Lower lobe of right lung (tissue), 2 donors: Measurements from ENCODE around the gene SYNDIG1. TPM values are rescaled to one million over a fixed set of nuclear protein-coding genes. Genes with fewer than 3 reads are reported as not detected.

Experiments used
- ATAC-seq, 2 donors: fragments of 200-7000 bp; cut with Tn5 transposase; one replicate each; pipeline ENCODE4 v1.9.1; 2020 to 2022; ENCODE audit warnings: mild to moderate bottlenecking in 2 of 2, moderate library complexity in 2 of 2
- DNase-seq: peaks from one replicate; pipeline ENCODE4 v3.0.0-alpha.2; 2020
- H3K27ac ChIP-seq: fragments of 200-600 bp; one replicate; pipeline ENCODE4 v1.8.0; 2022
- H3K27me3 ChIP-seq: fragments of 200-600 bp; one replicate; pipeline ENCODE4 v1.8.0; 2022; ENCODE audit warnings: low read depth
- H3K36me3 ChIP-seq: fragments of 200-600 bp; one replicate; pipeline ENCODE4 v1.8.0; 2022; ENCODE audit warnings: mild to moderate bottlenecking
- H3K4me1 ChIP-seq: fragments of 200-600 bp; one replicate; pipeline ENCODE4 v1.8.0; 2022
- H3K4me3 ChIP-seq: fragments of 200-600 bp; one replicate; pipeline ENCODE4 v1.8.0; 2022; ENCODE audit warnings: mild to moderate bottlenecking
- H3K9me3 ChIP-seq: fragments of 200-600 bp; one replicate; pipeline ENCODE4 v1.8.0; 2022
- intact Hi-C: fragments of 100-400 bp; cut with DNase I; formaldehyde crosslinking; loops from one replicate; pipeline ENCODE4 v1.11.0; 2022
- total RNA-seq: library from RNA; stranded (reverse); fragmentation: NEBNext Ultra II Directional; extraction: Animal tissue kit (Norgen Biotek cat#: 25700); gene quantifications from one replicate; pipeline ENCODE4 v1.2.1, GENCODE V29; 2021
- TF ChIP-seq, protein P1 (sequence below): fragments of 200-600 bp; IDR thresholded peaks from one replicate; pipeline ENCODE4 v1.8.0; 2022; ENCODE audit warnings: antibody characterized with exemption, mild to moderate bottlenecking
- donor health status: DM: no; HTN: yes; CAD: no; lungs with severe emphysema.

The SYNDIG1 gene
- total RNA-seq, 1 donor from 2014 or later = 0.15 TPM

DNA sequence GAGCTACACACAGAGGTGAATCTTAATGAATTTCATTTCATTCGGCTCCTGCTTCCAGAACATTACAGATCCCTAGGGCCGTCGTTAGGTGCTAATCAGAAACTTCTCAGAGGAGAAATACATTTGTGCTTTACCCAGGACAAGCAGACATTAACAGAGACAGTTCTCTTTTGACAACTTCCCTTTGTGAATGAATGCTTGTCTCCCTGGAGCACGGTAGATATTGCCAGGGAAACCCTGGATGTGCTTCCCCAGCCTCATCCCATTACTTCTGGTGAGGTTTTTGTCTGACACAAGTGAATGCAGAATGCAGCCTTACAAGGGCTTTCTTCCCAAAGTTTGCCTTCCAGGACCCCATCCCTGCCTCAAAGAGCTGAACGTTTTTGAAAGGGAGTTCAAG, 105.4 kb downstream of the SYNDIG1 start:
- Histone ChIP-seq H3K36me3 (no peaks in the 10 kb centered on the region), H3K4me3 (no peak overlapping the region), H3K4me1 (no peaks in the 10 kb centered on the region), H3K27me3 (no peaks in the 10 kb centered on the region), H3K27ac (no peak overlapping the region), H3K9me3 (no peaks in the 10 kb centered on the region)
- DNase-seq = no peak
- TF ChIP-seq, protein P1, sequence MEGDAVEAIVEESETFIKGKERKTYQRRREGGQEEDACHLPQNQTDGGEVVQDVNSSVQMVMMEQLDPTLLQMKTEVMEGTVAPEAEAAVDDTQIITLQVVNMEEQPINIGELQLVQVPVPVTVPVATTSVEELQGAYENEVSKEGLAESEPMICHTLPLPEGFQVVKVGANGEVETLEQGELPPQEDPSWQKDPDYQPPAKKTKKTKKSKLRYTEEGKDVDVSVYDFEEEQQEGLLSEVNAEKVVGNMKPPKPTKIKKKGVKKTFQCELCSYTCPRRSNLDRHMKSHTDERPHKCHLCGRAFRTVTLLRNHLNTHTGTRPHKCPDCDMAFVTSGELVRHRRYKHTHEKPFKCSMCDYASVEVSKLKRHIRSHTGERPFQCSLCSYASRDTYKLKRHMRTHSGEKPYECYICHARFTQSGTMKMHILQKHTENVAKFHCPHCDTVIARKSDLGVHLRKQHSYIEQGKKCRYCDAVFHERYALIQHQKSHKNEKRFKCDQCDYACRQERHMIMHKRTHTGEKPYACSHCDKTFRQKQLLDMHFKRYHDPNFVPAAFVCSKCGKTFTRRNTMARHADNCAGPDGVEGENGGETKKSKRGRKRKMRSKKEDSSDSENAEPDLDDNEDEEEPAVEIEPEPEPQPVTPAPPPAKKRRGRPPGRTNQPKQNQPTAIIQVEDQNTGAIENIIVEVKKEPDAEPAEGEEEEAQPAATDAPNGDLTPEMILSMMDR = no peak
- ATAC-seq = no peak
- intact Hi-C loops = no loop called here

DNA sequence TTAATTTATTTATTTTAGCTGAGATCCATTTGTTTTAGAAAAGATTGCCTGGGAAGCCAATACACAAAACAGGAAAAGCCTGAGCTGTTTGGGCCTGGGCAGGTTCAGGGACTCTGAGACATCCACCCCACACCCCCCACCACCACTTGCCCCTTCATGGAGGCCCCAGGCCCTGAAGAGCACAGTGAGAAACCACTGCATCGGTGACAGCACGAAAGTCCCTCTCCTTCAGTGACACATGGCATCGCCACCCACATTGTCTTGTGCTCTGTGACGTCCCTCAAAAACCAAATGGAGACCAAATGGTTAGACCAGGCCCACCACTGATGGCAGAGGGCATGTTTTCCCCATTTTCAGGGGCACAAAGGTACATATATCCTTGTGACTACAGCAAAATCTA, 106.4 kb downstream of the SYNDIG1 start:
- no peaks in the 10 kb centered on the region for H3K27me3 ChIP-seq
- H3K9me3 ChIP-seq = no peaks in the 10 kb centered on the region
- intact Hi-C loops = no loop called here
- no peak overlapping the region for H3K4me3 ChIP-seq
- ATAC-seq (no peak), DNase-seq (no peak)
- TF ChIP-seq, protein P1 = no peak
- H3K4me1 ChIP-seq = no peaks in the 10 kb centered on the region
- no peak overlapping the region for H3K27ac ChIP-seq
- H3K36me3 ChIP-seq = no peaks in the 10 kb centered on the region

DNA sequence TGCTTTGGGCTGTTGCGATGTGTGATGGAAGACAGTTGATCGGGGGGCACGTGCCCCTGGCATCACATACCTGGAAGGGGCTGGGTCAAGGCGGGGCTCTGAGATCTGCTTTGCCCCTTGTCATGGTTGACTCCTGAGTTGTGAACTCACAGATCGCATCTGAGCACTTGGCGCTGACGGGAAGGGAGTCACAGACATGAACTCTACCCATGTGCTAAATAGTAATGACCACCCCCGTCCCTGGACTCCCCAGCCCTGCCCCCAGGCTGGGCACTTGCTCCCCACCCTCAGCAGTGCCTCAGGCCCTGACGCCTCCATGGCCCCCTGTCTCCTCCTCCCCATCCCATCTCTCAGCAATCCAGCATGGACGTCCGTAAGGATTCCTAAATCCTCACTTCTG, 107.0 kb downstream of the SYNDIG1 start:
- ATAC-seq = no peak
- no peaks in the 10 kb centered on the region for H3K4me1 ChIP-seq
- no peak for DNase-seq
- no peaks in the 10 kb centered on the region for H3K36me3 ChIP-seq
- H3K27me3 ChIP-seq = no peaks in the 10 kb centered on the region
- no peak overlapping the region for H3K4me3 ChIP-seq
- H3K9me3 ChIP-seq = no peaks in the 10 kb centered on the region
- TF ChIP-seq, protein P1 = no peak
- H3K27ac ChIP-seq = no peak overlapping the region
- intact Hi-C loops = no loop called here

DNA sequence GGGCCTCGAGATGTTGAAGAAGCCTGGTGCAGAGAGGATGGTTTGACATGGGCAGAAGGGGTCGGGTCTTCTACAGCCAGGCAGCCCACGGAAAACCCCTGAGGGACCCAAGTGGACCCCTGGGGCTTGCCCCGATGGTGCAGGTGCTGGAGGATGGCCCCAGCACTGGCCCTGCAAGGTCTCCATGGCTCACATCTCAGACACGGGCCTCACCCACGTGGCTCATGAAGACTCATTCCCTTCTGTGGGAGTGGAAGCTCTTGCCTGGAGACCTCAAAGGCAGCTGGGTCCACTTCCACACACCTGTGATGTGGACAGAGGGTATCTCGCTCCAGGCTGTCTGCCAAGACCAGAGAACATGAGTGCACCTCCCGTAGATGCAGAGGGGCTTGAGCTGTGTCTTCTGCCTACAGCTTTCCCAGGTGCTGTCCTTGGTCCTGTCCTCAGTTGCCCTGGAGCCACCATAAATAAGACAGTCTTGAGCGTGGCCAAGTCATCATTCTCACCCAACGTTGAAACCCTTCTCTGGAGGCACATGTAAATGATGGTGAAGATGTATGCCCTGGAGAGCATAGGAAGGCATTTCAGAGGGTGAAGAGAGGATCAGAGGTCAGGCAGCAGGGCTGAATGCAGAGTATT, 108.0 kb downstream of the SYNDIG1 start:
- TF ChIP-seq, protein P1 = no peak
- H3K27me3 ChIP-seq = no peaks in the 10 kb centered on the region
- no peaks in the 10 kb centered on the region for H3K9me3 ChIP-seq
- DNase-seq = no peak
- intact Hi-C loops = no loop called here
- no peaks in the 10 kb centered on the region for H3K4me1 ChIP-seq
- H3K36me3 ChIP-seq = no peaks in the 10 kb centered on the region
- H3K27ac ChIP-seq = no peak overlapping the region
- no peak overlapping the region for H3K4me3 ChIP-seq
- no peak for ATAC-seq

DNA sequence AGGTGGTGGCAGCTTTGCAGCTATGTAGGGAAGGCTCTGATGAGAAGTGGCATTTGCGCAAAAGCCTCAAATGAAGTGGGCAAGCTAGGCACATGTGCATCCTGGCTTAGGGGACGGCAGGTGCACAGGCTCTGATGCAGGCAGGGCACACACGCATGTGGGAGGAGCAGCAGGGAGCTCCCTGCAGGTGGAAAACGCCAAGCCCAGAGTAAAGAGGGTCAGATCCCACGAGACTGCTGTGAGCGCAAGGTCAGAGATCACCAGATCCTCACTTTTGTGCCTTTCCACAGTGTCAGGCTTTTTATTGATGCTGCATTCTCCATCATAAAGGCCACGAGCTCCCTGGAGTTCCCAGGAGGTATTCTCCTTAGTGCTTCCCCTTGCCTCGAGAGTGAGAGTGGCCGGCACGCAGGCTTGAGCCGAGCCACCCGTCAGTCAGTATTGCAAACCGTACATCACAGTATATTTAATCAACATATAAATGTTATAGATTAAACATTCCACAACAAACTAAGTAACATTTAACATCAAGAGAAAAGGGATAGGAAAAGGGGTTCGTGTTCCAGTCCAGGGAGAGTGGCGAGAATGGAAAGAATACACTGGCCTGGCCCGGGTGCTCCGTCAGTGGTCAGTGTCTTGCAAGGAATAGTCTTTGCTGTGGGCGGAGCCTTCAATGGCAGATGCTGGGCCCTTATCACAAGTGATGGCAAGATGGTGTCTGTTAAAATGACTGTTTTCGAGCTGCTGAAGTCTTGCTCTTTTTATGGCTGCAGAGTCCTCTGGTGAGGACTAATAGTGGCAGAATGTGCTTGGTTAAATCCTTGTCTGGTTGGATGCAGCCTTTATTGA, 109.4 kb downstream of the SYNDIG1 start:
- intact Hi-C loops = no loop called here
- no peak for ATAC-seq

More for the DNA sequence above, 109.4 kb downstream of the SYNDIG1 start:
- Histone ChIP-seq H3K36me3 (no peaks in the 10 kb centered on the region), H3K27me3 (no peaks in the 10 kb centered on the region), H3K9me3 (no peaks in the 10 kb centered on the region), H3K4me3 (no peak overlapping the region), H3K27ac (no peak overlapping the region), H3K4me1 (no peaks in the 10 kb centered on the region)
- TF ChIP-seq, protein P1 = no peak
- DNase-seq = no peak
